ENCODE results near the gene S100Z. TPM values are rescaled to one million over a fixed set of nuclear protein-coding genes. Genes with fewer than 3 reads are reported as not detected.

The S100Z gene
- polyA plus RNA-seq, 2 of the 4 experiments (the other 2 are of a cell fraction): not detected

GRCh38 chr5:76870046-76870445 is 20.2 kb downstream of the S100Z start:
- 67% methylated on average over 6 of the region's 6 CpGs for WGBS (ENCODE audit: missing lambda C conversion rate)
- ChIA-PET CTCF (interaction anchor here (1.0 to 11.6 kb wide), 8 partner anchors 9 to 622 kb away, joined by 3 to 161 read pairs (median 6); partner anchors contain the start of gene WDR41), POLR2A (no interaction called here)
- Histone ChIP-seq H3K4me3 (no peak overlapping the region), H3K4me1 (peaks cover 21% of the 10 kb centered on the region), H3K9me3 (no peaks in the 10 kb centered on the region), H3K4me2 (no peak overlapping the region), H3K27ac (no peak overlapping the region)
- no peak for DNase-seq (ENCODE audit: low read depth in 1 of 2, low spot score in 1 of 2)
- no peak for FAIRE-seq
- TF ChIP-seq ATOH8 (CRISPR knock-in tag; IDR thresholded peaks at IDR 0.05; ENCODE audit: low read depth): no peak
- no peak for TF ChIP-seq FOSL2 (IDR thresholded peaks at IDR 0.05)
- 0 out of 2 replicates have a peak, but pooled peaks have one; percentile 11 for TF ChIP-seq FOSL2 (CRISPR knock-in tag; IDR thresholded peaks at IDR 0.05)
- TF ChIP-seq HDAC2 (IDR thresholded peaks at IDR 0.05): no peak
- TF ChIP-seq CBX2 (IDR thresholded peaks at IDR 0.05; ENCODE audit: borderline replicate concordance, low read depth): no peak
- no peak for TF ChIP-seq KDM1A (IDR thresholded peaks at IDR 0.05; ENCODE audit: low read depth)
- TF ChIP-seq PBX3 (IDR thresholded peaks at IDR 0.05): no peak
- TF ChIP-seq RFX5 (IDR thresholded peaks at IDR 0.05): no peak
- no peak for TF ChIP-seq HOXB13 (CRISPR knock-in tag; IDR thresholded peaks at IDR 0.05; ENCODE audit: low read depth)
- no peak for ATAC-seq

- POLR2A ChIA-PET: interaction anchor here (0.7 kb wide), 1 partner anchor 296 kb away, joined by 8 read pairs; no protein-coding TSS in a partner anchor
- DNase-seq (ENCODE audit: low read depth in 1 of 2, low spot score in 1 of 2) (no peak), FAIRE-seq (no peak), ATAC-seq (no peak)
- Histone ChIP-seq H3K27ac (peak overlapping the region; percentile 1 to 45; a peak in 4 of 6 replicates), H3K4me2 (peak overlapping the region; percentile 2; the same call in 1 of the 3 replicates), H3K4me1 (peaks cover 17% of the 10 kb centered on the region), H3K4me3 (no peak overlapping the region), H3K9me3 (no peaks in the 10 kb centered on the region)
- TF ChIP-seq, protein P1, sequence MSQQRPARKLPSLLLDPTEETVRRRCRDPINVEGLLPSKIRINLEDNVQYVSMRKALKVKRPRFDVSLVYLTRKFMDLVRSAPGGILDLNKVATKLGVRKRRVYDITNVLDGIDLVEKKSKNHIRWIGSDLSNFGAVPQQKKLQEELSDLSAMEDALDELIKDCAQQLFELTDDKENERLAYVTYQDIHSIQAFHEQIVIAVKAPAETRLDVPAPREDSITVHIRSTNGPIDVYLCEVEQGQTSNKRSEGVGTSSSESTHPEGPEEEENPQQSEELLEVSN (IDR thresholded peaks at IDR 0.05; ENCODE audit: borderline replicate concordance, low read depth): no peak
- TF ChIP-seq NFE2L2 (conservative IDR thresholded peaks at IDR 0.05; ENCODE audit: low read length): 0 out of 2 replicates have a peak, but pooled peaks have one; percentile 17
- TF ChIP-seq MAFK (IDR thresholded peaks at IDR 0.05; ENCODE audit: partially characterized antibody): peak; percentile 49
- 88% methylated on average over 3 of the region's 3 CpGs for WGBS (ENCODE audit: missing lambda C conversion rate)
- CTCF ChIA-PET: interaction anchor here (0.6 to 11.6 kb wide), 4 partner anchors 14 to 272 kb away, joined by 4 to 161 read pairs (median 4); no protein-coding TSS in a partner anchor
These were observed 24.3 kb downstream of the S100Z start for GRCh38 chr5:76874088-76874581.

DNA sequence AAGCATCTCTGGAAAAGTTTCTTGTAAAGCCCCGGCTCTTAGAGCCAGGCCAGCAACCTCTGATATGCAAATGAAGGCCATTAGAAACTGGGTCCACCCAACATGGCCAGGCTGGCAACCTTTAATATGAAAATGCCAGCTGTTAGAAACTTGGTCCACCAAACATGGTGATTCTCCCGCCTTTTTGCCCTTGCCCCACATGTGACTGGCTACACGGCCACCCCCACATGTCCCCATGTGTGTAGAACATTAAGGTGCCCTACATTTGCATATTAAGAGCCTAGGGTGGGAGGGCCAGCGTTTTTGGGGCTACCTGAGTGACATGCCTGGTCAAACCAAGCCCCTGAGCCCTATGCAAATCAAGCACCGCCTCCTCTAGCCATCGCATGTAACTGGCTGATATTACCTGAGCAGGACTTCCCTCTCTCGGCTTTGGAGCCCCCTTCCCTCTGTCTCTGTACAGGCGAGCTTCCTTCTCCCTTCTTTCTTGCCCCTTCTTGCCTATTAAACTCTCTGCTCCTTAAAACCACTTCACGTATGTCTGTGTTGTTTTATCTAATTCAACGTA is 39.0 kb downstream of the S100Z start:
- no peak overlapping the region for H3K4me2 ChIP-seq
- H3K4me1 ChIP-seq: no peaks in the 10 kb centered on the region
- no peak for TF ChIP-seq JUN (IDR thresholded peaks at IDR 0.05)
- TF ChIP-seq ZNF302 (CRISPR knock-in tag; IDR thresholded peaks at IDR 0.05): no peak
- TF ChIP-seq GATA3 (IDR thresholded peaks at IDR 0.05; ENCODE audit: borderline replicate concordance): no peak
- no peak for TF ChIP-seq ATOH8 (CRISPR knock-in tag; IDR thresholded peaks at IDR 0.05; ENCODE audit: low read depth)
- TF ChIP-seq KDM1A (IDR thresholded peaks at IDR 0.05; ENCODE audit: low read depth): no peak
- no peak for TF ChIP-seq ZFP36 (IDR thresholded peaks at IDR 0.05; ENCODE audit: borderline replicate concordance, partially characterized antibody)
- TF ChIP-seq, protein P1 (IDR thresholded peaks at IDR 0.05; ENCODE audit: borderline replicate concordance, low read depth): no peak
- no peak for TF ChIP-seq EP300 (IDR thresholded peaks at IDR 0.05)
- TF ChIP-seq CBX8 (IDR thresholded peaks at IDR 0.05): no peak
- TF ChIP-seq NFE2L2 (conservative IDR thresholded peaks at IDR 0.05; ENCODE audit: low read length): no peak
- no peak for TF ChIP-seq TFCP2L1 (CRISPR knock-in tag; IDR thresholded peaks at IDR 0.05)
- TF ChIP-seq FOSL2 (IDR thresholded peaks at IDR 0.05): no peak
- no peak for TF ChIP-seq FOSL2 (CRISPR knock-in tag; IDR thresholded peaks at IDR 0.05)
- TF ChIP-seq CHD4 (IDR thresholded peaks at IDR 0.05; ENCODE audit: borderline replicate concordance): no peak
- no peak for TF ChIP-seq ZC3H11A (IDR thresholded peaks at IDR 0.05)
- no peak for TF ChIP-seq JUNB (IDR thresholded peaks at IDR 0.05)
- TF ChIP-seq, protein P2, sequence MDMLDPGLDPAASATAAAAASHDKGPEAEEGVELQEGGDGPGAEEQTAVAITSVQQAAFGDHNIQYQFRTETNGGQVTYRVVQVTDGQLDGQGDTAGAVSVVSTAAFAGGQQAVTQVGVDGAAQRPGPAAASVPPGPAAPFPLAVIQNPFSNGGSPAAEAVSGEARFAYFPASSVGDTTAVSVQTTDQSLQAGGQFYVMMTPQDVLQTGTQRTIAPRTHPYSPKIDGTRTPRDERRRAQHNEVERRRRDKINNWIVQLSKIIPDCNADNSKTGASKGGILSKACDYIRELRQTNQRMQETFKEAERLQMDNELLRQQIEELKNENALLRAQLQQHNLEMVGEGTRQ (IDR thresholded peaks at IDR 0.05): no peak
- TF ChIP-seq ESRRA (IDR thresholded peaks at IDR 0.05; ENCODE audit: borderline replicate concordance, low read length): no peak
- no peak overlapping the region for H3K27ac ChIP-seq
- POLR2A ChIA-PET: no interaction called here
- no peak for DNase-seq (ENCODE audit: low read depth in 1 of 2, low spot score in 1 of 2)
- peaks cover 13% of the 10 kb centered on the region; the same call in 2 of the 3 replicates for H3K9me3 ChIP-seq
- no peak overlapping the region for H3K4me3 ChIP-seq
- WGBS (ENCODE audit: missing lambda C conversion rate): 58% methylated on average over 10 of the region's 10 CpGs
- CTCF ChIA-PET: interaction anchor here (0.6 to 3.0 kb wide), 2 partner anchors 20 to 1782 kb away, joined by 4 to 10 read pairs; no protein-coding TSS in a partner anchor
- FAIRE-seq: no peak
- ATAC-seq: no peak

Measured in A549 (cell line).